GM12874 (cell line): Measurements from ENCODE around the gene ATP6V1C2.

Experiments used
- TF ChIP-seq, protein P1 (sequence below): IDR thresholded peaks from 2 replicates; pipeline ENCODE4 v1.5.1; 2011; ENCODE audit warnings: low read depth, mild to moderate bottlenecking, control low read depth, low read length, moderate library complexity; ENCODE audit not compliant: insufficient read depth

Gene ATP6V1C2

DNA sequence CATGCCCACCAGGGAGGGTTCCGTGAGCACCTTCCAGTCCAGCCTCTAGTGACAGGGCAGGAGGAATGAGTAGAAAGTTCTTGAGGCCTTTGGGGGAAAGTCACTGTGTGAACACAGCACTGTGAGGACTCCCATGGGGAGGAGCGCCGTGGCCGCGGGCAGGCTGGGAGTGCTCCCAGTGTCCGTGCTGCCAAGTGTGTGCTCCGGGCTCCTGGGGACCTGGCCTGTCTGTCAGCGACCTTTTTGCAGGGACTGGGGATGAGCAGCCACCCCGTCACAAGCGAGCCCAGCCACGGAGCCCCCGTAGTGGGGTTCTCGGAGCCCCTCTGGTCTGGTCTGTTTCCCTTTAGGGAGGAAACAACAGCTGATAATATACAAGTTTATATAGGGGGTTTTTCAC, 54.4 kb downstream of the ATP6V1C2 start:
- TF ChIP-seq, protein P1, sequence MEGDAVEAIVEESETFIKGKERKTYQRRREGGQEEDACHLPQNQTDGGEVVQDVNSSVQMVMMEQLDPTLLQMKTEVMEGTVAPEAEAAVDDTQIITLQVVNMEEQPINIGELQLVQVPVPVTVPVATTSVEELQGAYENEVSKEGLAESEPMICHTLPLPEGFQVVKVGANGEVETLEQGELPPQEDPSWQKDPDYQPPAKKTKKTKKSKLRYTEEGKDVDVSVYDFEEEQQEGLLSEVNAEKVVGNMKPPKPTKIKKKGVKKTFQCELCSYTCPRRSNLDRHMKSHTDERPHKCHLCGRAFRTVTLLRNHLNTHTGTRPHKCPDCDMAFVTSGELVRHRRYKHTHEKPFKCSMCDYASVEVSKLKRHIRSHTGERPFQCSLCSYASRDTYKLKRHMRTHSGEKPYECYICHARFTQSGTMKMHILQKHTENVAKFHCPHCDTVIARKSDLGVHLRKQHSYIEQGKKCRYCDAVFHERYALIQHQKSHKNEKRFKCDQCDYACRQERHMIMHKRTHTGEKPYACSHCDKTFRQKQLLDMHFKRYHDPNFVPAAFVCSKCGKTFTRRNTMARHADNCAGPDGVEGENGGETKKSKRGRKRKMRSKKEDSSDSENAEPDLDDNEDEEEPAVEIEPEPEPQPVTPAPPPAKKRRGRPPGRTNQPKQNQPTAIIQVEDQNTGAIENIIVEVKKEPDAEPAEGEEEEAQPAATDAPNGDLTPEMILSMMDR = no peak

DNA sequence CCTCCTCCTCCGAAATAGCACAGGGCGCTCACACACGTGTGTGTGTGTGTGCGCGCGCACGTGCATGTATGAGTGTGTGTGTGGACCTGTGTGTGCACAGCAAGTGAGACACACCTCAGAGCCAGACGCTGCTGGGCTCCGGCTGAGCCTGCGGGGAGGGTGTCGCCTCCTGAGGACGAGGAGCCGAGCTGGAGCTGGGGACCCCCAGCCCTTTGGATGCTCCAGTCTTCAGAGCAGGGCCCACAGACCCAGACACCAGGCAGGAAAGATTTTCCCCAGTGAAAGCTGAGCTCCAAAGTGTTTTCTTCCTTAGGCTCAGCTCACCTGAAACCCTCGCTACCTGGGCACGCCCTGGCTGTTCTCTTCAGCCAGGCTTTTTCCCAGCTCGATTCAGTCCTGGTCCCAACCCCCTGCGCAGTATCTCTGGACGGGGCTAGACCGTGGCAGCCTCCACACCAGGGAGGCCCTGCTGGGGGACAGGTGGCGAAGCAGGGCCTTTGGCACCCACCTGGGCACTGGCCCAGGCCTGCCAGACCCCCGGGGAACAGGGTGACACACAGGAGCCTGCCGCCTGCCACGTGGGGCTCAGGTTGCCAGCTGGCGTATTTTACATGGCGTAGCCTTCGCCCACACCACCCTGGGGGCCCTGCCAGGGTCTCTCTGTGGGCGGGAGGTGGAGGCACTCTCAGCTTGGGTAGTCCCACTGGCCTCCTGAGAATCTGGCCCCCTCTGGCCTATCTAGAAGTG, 55.0 kb downstream of the ATP6V1C2 start:
- TF ChIP-seq, protein P1 = no peak

DNA sequence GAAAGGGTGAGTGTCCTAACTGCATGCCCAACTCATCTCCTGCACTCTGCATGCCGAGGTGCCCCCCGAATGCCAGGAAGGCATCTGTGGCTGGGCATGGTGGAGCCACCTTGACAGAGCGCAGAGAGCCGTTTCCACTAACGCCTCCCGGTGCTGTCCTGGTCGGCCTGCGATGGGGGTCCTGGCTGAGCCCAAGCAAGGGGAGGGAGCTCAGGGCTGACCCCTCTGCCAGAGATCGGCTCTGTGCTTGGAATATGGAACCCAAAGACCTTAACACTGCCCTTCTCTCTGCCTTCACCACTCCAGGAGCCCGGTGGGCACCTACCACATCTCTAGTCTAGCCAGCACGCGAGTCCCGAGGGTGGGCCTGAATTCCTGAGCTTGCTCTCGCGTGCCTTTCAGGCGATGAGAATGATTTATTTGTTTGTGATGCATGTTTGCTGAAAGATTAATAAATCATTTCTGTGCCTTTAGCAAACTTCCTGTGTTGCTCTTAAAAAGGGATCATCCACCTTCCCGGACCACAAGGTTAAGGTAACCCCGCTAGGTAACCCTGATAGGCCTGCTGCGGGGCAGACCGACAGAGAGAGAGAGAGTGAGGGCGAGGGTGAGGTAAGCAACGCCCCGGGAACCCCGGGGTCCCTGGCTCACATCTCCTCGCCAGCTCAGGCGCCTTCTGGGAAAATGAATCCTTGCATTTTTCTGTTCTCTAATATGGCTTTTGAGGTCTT, 55.8 kb downstream of the ATP6V1C2 start:
- TF ChIP-seq, protein P1 = no peak

DNA sequence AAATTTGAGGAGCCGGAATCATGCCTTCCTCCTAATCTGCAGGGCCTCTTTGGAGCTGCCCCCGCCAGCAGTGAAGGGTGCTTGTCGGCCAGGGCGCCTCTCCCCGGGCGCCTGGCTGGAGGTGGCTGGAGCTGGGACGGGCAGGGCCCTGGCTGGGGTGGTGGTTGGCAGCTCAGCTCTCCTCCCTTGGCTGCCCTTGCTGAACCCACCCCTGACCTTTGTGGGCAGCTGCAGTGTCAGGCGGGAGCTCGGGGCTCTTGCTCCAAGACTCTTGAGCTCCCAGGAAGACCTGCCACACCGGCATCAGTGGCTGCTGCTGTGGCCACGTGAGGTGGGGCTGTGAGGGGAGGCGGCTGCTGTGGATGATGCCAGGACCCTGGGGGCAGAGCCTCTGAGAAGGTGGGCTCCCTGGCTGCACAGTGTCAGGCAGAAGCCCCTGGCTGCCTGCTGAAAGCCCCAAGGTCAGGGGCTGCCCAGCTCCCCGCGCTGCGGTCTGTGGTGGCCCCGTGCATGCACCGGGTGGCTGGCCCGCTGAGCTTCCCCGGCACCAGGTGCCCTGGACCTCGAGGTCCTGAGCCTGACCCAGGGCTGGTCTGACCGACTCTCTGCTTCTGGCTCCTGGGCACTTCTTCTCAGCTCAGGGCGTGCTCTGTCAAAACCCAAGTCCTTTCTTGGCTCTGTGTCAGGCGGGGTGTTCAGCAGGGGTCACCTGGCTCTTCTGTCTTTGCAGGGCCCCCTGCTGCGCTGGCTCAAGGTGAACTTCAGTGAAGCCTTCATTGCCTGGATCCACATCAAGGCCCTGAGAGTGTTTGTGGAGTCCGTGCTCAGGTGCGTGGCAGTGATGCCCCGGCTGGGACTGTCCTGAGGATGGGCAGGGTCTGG, 56.7 kb downstream of the ATP6V1C2 start:
- TF ChIP-seq, protein P1 = no peak

DNA sequence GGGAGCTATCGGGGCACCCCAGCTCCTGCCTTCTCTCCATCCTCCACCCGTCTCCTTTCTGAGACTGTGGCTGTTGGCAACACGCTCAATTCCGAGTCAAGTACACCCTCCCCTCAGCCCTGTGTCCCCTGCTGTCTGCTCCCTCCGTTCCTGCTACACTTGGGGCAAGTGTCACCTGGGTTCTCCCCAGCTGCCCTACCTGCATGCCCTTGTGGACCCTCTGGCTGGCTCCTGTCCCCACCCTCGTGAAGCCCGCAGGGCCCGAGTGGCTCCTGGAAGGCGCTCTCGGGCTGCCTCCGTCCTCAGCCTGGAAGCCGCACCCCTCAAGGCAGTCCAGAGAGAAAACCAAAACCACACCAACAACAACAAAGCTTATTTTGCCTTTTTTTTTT, 57.3 kb downstream of the ATP6V1C2 start:
- TF ChIP-seq, protein P1 = no peak

DNA sequence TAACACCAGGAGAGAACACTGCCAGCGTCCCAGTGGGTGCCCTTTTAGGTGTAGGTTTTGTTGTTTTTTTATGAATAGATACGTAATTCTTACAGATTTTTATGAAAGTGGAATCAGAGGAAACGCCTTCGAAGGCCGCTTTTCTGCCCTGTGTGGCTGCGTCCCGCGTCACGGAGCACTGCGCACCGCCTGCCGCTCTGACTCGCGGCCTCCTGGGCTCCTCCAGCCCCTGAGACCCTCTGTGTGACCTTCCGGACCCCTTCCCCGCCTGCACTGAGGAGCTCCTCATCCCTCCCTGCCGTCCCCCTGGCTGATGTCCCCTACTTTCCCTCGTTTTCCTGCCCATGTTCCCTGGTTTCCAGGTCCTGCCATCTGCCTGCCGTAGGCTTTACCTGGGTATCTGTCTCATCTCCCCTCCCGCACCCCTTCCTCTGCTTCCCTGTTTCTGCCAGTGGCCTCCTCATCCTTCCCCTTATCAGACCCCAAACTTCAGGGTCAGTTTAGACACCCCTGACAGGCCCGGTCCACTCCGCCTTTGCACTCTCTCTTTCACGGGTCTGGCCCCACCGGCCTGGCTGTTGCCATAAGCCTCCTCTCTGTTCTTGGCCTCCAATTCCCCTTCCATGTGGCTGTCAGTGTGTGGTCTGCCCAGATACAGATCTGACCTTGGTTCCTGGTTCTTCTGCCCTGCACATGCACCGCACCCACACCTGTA, 58.5 kb downstream of the ATP6V1C2 start:
- TF ChIP-seq, protein P1 = no peak
